Jurkat, Clone E6-1 (cell line): ENCODE measurements around the gene IFT81. TPM values are rescaled to one million over a fixed set of nuclear protein-coding genes. Genes with fewer than 3 reads are reported as not detected.
"Not testable (repeated sequence)": the region's sequence is repeated elsewhere in the genome, so short reads cannot be mapped to it uniquely, and the experiment has no call there.

Experiments used
- DNase-seq: peaks from one replicate; pipeline ENCODE4 v3.0.0-alpha.2; 2011; ENCODE audit warnings: low read depth, low spot score
- H3K4me3 ChIP-seq: 2 replicates; pipeline ENCODE4 v1.5.1; 2011; ENCODE audit warnings: mild to moderate bottlenecking, low read length, control low read depth, moderate library complexity
- polyA plus RNA-seq: library from polyadenylated mRNA; unstranded; fragments of >200 nt; gene quantifications from one replicate; pipeline ENCODE4 v1.2.1, GENCODE V29; 2012; ENCODE audit warnings: missing spikeins; ENCODE audit not compliant: insufficient read length, insufficient read depth

The IFT81 gene, protein sequence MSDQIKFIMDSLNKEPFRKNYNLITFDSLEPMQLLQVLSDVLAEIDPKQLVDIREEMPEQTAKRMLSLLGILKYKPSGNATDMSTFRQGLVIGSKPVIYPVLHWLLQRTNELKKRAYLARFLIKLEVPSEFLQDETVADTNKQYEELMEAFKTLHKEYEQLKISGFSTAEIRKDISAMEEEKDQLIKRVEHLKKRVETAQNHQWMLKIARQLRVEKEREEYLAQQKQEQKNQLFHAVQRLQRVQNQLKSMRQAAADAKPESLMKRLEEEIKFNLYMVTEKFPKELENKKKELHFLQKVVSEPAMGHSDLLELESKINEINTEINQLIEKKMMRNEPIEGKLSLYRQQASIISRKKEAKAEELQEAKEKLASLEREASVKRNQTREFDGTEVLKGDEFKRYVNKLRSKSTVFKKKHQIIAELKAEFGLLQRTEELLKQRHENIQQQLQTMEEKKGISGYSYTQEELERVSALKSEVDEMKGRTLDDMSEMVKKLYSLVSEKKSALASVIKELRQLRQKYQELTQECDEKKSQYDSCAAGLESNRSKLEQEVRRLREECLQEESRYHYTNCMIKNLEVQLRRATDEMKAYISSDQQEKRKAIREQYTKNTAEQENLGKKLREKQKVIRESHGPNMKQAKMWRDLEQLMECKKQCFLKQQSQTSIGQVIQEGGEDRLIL
- polyA plus RNA-seq = 8.4 TPM

- DNase-seq = peak; percentile 84
- peak within 1 kb of the TSS; percentile 94 for H3K4me3 ChIP-seq
Observed at GRCh38 chr12:110124269-110124995, at the start of gene IFT81. Gene IFT81 (plus strand): TSS chr12:110124357. CDS start chr12:110127381, 3,024 bp downstream.

DNA sequence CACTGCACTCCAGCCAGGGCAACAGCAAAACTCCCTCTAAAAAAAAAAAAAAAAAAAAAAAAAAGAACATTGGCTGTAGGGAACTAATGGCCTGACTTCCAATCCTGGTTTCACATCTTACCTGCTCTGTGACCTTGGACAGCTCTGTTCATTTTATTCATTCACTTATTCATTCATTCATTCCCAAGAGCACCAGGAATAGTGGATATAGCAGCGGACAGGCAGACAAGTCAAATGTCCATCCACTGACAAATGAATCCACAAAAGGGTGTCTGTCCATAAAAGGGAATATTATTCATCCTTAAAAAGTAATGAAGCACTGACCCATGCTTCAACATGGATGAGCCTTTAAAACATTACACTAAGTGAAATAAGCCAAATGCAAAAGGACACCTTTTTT, 48.3 kb upstream of the IFT81 start:
- DNase-seq = no peak
- no peak overlapping the region for H3K4me3 ChIP-seq

DNA sequence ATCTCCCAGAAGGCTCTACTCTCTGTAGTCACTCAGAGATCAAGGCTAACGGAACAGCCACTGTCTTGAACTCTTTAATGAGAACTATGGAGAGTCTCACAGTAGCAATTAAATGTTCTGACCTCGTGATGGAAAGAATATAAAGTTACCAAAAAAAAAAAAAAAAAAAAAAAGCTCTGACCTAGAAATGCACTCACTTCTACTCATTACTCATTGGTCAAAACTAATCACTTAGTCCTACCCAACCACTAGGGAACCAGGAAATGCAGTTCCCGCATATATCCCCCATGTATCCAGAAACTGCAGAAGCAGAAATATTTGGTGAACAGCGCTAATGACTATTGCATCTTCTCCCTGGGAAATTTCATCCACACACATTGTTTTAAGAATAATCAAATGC, 46.4 kb upstream of the IFT81 start:
- no peak for DNase-seq
- H3K4me3 ChIP-seq = no peak overlapping the region

- no peak overlapping the region for H3K4me3 ChIP-seq
- DNase-seq = peak; percentile 45
Observed at GRCh38 chr12:110079477-110080400, 44.4 kb upstream of the IFT81 start.

DNA sequence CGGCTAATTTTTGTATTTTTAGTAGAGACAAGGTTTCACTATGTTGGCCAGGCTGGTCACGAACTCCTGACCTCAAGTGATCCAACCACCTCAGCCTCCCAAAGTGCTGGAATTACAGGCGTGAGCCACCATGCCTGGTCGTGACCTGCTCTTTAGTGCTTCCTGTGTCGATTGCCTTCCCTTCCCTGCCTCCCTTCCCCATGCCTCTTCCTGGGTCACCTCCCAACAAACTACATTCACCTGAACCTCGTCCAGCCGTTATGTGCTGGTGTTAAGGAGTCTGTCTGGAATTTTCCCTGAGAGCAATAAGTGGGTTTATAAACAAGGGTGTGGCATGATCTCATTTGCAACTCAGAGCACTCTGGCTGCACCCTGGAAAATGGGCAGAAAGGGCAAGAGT, 43.7 kb upstream of the IFT81 start:
- no peak for DNase-seq
- H3K4me3 ChIP-seq = no peak overlapping the region

DNA sequence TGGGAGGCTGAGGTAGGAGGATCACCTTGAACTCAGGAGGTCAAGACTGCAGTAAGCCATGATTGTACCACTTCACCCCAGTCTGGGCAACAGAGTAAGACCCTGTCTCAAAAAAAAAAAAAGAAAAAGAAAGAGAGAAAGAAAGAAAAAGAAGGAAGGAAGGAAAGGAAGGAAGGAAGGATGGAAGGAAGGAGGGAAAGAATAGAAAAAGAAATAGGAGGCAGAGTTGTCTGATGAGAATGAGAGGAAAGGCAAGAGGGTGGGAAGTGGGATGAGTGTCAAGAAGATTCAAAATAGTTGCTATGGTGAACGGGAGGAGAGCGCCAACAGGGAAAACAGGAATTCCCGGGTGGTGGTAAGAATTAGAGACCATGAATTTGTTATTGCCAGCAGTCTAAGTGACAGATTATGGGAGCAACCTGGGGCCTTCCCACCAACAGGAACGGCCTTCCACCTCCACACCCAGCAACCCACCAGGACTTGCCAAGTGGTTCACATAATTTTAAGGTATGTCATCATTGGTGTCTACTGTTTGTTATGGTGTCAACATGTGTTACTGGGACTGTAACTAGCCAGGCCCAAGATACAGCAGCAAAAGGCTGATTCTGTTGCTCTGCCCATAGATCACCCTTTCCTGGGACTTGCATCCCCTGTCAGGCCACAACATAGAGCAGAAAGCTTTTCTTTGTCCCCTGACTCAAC, 39.7 kb upstream of the IFT81 start:
- DNase-seq = no peak

DNA sequence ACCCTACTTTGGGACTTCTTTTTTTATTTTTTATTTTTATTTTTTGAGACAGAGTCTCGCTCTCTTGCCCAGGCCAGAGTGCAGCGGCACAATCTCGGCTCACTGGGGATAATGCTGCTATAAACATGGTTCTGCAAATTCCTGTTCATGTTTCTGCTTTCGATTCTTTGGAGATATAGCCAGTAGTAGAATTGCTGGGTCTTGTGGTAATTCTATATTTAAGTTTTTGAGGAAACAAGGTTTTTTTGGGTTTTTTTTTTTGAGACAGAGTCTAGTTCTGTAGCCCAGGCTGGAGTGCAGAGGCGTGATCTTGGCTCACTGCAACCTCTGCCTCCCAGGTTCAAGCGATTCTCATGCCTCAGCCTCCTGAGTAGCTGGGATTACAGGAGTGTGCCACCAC, 35.9 kb upstream of the IFT81 start:
- DNase-seq, H3K4me3 ChIP-seq: not testable (repeated sequence)

More for the DNA sequence above, 39.7 kb upstream of the IFT81 start:
- H3K4me3 ChIP-seq = no peak overlapping the region

DNA sequence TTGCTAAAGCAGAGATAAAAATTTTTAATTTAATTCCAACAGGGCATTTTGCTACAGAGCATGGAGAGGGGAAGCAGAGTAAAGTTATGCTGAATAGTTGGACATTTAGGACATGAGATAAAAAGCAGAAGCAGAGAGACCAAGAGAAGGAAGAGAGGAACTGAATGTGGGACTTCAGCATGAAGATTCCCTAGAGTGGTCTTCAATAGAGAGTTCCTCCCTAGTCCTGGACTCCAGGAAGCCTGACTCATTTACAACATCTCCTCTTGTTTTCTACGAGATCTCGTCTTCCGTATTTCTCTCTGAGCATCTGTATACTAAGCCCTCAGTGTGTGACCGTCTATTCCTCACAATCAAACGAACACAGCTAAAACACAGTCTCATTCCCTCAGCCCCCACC, 35.2 kb upstream of the IFT81 start:
- no peak overlapping the region for H3K4me3 ChIP-seq
- DNase-seq = no peak

- no peak for DNase-seq
- no peak overlapping the region for H3K4me3 ChIP-seq
Observed at GRCh38 chr12:110090266-110091135, 33.7 kb upstream of the IFT81 start.

DNA sequence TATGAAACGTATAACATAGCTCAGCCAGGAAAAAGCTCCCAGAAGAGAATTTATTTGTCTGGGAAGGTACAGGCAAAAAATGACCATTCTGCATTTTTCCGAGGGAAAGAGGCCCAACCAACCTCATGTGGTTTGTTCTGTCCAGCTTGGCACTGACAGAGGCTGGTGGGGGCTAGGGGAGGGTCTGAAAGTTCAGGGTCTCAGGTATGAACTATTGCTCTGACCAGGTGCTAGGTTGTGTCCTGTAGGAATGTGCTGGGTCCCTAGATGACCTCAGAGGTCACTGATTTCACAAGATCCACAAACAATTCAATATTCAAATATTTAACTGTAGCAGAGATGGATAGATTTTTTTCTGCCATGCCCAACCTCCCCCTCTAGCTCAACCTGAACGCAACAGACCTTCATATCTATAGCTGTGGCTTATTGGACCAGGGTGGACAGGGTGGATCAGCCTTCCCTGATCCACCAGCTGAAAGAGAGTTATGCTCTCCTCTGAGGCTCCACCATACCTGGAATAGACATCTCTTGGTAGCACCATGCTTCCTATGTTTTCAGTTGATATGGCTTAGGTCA, 32.9 kb upstream of the IFT81 start:
- DNase-seq = no peak
- no peak overlapping the region for H3K4me3 ChIP-seq

- no peak overlapping the region for H3K4me3 ChIP-seq
- DNase-seq = no peak
Observed at GRCh38 chr12:110093631-110094311, 30.4 kb upstream of the IFT81 start.

GRCh38 chr12:110100315-110100970, 23.7 kb upstream of the IFT81 start:
- no peak overlapping the region for H3K4me3 ChIP-seq
- peak; percentile 62 for DNase-seq

DNA sequence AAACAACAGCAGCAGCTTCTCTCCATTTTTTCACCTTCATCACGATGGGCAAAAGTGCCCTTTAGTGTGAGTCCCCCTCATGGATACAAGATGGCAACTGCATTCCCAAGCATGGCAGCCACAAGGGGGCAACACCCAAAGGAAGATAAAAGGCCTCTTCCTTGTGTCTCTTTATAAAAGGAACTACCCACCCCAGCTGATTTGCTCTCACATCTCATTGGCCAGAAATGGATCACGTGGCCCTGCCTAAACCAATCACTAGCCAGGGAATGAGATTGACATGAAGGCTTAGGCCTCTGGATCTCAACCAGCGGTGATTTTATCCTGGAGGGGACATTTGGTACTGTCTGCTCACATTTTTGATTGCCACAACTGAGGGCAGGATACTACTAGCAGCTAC, 21.9 kb upstream of the IFT81 start:
- peak; percentile 82 for DNase-seq
- H3K4me3 ChIP-seq = no peak overlapping the region

DNA sequence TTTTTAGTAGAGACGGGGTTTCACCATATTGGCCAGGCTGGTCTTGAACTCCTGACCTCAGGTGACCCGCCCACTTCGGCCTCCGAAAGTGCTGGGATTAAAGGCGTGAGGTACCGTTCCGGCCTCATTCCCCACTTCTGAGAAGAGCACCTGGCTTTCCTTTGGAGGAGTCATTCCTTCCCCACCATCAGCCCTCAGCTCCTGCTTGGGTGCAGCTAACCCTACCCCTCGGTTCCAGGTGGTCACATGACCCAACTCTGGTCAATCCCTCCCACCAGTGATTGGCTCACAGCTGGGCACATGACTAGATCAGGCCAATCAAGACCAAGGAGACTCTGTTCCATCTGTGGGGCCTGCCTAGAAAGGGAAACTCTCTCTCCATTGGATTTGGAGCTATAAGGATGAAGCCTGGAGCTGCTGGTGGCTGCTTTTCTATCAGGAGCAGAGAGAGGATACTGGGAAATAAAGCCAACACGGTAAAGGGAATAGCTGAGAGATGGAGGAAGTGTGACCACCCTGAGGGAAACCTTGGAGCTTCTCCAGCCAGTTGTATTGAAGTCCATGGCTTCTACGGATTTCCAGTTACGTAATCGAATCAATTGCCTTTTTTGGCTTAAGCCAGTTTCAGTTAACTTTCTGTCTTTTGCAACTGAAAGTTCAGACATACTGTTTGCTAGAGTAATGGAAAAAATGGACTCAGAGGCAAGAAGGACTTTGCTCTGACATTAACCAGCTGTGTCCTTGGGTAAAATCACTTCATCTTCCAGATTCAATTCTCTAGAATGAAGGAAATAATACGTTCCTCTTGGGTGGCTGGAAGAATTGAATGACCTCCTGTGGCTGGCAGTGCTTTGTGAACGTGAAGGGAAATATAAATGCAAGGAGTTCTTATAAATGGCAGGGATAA, 19.7 kb upstream of the IFT81 start:
- no peak overlapping the region for H3K4me3 ChIP-seq
- no peak for DNase-seq

DNA sequence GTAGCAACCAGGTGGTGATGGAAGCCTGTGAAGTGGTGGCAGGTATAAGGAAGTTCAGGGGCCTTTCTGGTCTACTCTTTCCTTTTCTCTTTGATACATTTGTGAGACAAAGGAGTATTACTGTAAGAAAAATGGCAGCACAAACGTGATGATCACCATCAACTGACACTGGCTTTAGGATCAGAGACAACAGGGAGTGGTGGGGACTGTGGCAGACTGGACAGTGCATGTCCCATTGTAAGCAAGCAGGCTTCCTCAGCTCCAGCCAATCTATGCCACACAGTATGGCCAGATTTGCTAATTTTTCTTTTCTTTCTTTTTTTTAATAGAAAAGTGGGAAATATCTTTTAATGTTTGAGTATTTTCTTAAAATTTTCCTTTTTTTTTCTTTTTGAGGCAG, 19.0 kb upstream of the IFT81 start:
- no peak for DNase-seq
- no peak overlapping the region for H3K4me3 ChIP-seq
